ENCODE measurements around the gene SLC1A5. TPM values are rescaled to one million over a fixed set of nuclear protein-coding genes. Genes with fewer than 3 reads are reported as not detected.
"Not testable (repeated sequence)": the region's sequence is repeated elsewhere in the genome, so short reads cannot be mapped to it uniquely, and the experiment has no call there.

The SLC1A5 gene
- total and polyA plus RNA-seq, 2 donors (not counting 1 experiment from before 2014, with no cell fraction given): 107 to 281 TPM

DNA sequence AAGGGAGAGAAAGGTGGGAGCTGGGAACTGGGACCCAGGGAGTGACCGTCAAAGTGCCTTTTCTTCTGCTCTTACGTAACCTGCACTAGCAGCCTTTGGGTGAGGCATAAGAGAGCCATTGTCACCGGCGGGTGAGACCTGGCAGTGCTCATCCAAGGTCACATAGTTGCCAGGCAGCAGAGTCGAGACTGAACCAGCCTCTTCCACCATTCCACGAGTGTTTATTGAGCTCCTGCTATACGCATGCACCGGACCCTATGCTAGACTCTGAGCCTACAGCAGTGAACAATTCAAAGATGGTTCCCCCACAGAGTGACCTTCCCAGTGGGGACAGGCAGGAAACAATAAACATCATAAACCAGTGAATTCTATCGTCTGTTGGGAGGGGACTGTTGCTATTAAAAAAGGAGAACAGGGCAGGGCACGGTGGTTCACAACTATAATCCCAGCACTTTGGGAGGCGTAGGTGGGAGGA lies 23.5 kb downstream of the SLC1A5 start:
- Histone ChIP-seq H4K20me1 (ENCODE audit: control insufficient read depth, extremely low read depth, insufficient read depth, low read length) (no peaks in the 10 kb centered on the region), H3K27ac (ENCODE audit: insufficient read depth, low read length) (no peak overlapping the region), H3K79me2 (ENCODE audit: control insufficient read depth, insufficient read depth, low read length) (no peaks in the 10 kb centered on the region), H3K4me2 (ENCODE audit: extremely low read depth, insufficient read depth, low read length) (no peak overlapping the region), H3K9ac (ENCODE audit: insufficient read depth, low read length) (no peak overlapping the region), H3K4me1 (ENCODE audit: control insufficient read depth, extremely low read depth, insufficient read depth, low read length) (peaks cover 6% of the 10 kb centered on the region), H3K36me3 (ENCODE audit: control insufficient read depth, insufficient read depth, low read length) (no peaks in the 10 kb centered on the region), H3K4me3 (replicated peaks in 1 of 4; ENCODE audit: control extremely low read depth in 1 of 4, insufficient read depth in 1 of 4, low read depth in 3 of 4, low read length in 4 of 4) (no peak overlapping the region), H2AFZ (ENCODE audit: low read length) (no peak overlapping the region), H3K27me3 (ENCODE audit: control insufficient read depth, insufficient read depth, low read length) (no peaks in the 10 kb centered on the region), H3K9me3 (ENCODE audit: control insufficient read depth, insufficient read depth, low read depth, low read length) (no peaks in the 10 kb centered on the region)
- TF ChIP-seq EZH2 (IDR thresholded peaks at IDR 0.05; ENCODE audit: low read length, missing control alignments) (no peak), CTCF (conservative IDR thresholded peaks at IDR 0.05 in 1 of 2, IDR thresholded peaks at IDR 0.05 in 1 of 2; ENCODE audit: low read depth in 1 of 2, low read length in 2 of 2) (no peak)
- no peak for DNase-seq (ENCODE audit: low read depth in 2 of 2)

GRCh38 chr19:46762245-46762890 lies 26.0 kb downstream of the SLC1A5 start:
- peaks cover 2% of the 10 kb centered on the region for H3K36me3 ChIP-seq (ENCODE audit: control insufficient read depth, insufficient read depth, low read length)
- no peak overlapping the region for H2AFZ ChIP-seq (ENCODE audit: low read length)
- DNase-seq (ENCODE audit: low read depth in 2 of 2): no peak
- H4K20me1 ChIP-seq (ENCODE audit: control insufficient read depth, extremely low read depth, insufficient read depth, low read length): no peaks in the 10 kb centered on the region
- no peak overlapping the region for H3K4me2 ChIP-seq (ENCODE audit: extremely low read depth, insufficient read depth, low read length)
- no peak overlapping the region for H3K9ac ChIP-seq (ENCODE audit: insufficient read depth, low read length)
- no peaks in the 10 kb centered on the region for H3K27me3 ChIP-seq (ENCODE audit: control insufficient read depth, insufficient read depth, low read length)
- no peak overlapping the region for H3K4me3 ChIP-seq (replicated peaks in 1 of 4; ENCODE audit: control extremely low read depth in 1 of 4, insufficient read depth in 1 of 4, low read depth in 3 of 4, low read length in 4 of 4)
- peaks cover 11% of the 10 kb centered on the region for H3K4me1 ChIP-seq (ENCODE audit: control insufficient read depth, extremely low read depth, insufficient read depth, low read length)
- H3K9me3 ChIP-seq (ENCODE audit: control insufficient read depth, insufficient read depth, low read depth, low read length): no peaks in the 10 kb centered on the region
- TF ChIP-seq CTCF (conservative IDR thresholded peaks at IDR 0.05 in 1 of 2, IDR thresholded peaks at IDR 0.05 in 1 of 2; ENCODE audit: low read depth in 1 of 2, low read length in 2 of 2) (no peak), EZH2 (IDR thresholded peaks at IDR 0.05; ENCODE audit: low read length, missing control alignments) (no peak)
- no peak overlapping the region for H3K27ac ChIP-seq (ENCODE audit: insufficient read depth, low read length)
- no peaks in the 10 kb centered on the region for H3K79me2 ChIP-seq (ENCODE audit: control insufficient read depth, insufficient read depth, low read length)

DNA sequence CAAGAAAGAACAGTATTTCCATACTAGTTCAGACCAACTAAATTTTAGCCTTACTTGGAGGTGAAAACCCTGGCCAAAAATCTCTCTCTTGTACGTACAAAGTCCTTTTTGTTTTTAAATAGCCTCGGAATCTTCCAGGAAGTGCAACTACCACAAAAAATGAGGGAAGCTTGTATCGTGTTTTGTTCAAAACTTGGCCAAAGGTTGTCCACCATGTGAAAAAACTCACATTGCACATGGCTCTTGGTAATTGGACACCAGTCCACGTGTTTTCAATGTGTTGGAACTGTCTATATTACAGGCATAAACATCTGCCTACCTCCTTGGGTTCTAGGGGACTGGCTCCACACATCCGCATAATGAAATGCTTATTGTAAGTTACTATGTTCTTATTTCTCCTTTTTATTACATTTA lies 27.0 kb downstream of the SLC1A5 start:
- no peaks in the 10 kb centered on the region for H3K79me2 ChIP-seq (ENCODE audit: control insufficient read depth, insufficient read depth, low read length)
- H3K4me1 ChIP-seq (ENCODE audit: control insufficient read depth, extremely low read depth, insufficient read depth, low read length): peaks cover 11% of the 10 kb centered on the region
- no peaks in the 10 kb centered on the region for H3K27me3 ChIP-seq (ENCODE audit: control insufficient read depth, insufficient read depth, low read length)
- H3K4me3 ChIP-seq (replicated peaks in 1 of 4; ENCODE audit: control extremely low read depth in 1 of 4, insufficient read depth in 1 of 4, low read depth in 3 of 4, low read length in 4 of 4): no peak overlapping the region
- H4K20me1 ChIP-seq (ENCODE audit: control insufficient read depth, extremely low read depth, insufficient read depth, low read length): no peaks in the 10 kb centered on the region
- H3K9ac ChIP-seq (ENCODE audit: insufficient read depth, low read length): no peak overlapping the region
- H3K9me3 ChIP-seq (ENCODE audit: control insufficient read depth, insufficient read depth, low read depth, low read length): no peaks in the 10 kb centered on the region
- H3K4me2 ChIP-seq (ENCODE audit: extremely low read depth, insufficient read depth, low read length): no peak overlapping the region
- no peak overlapping the region for H3K27ac ChIP-seq (ENCODE audit: insufficient read depth, low read length)
- DNase-seq (ENCODE audit: low read depth in 2 of 2): peak; percentile 21 to 91
- H3K36me3 ChIP-seq (ENCODE audit: control insufficient read depth, insufficient read depth, low read length): peaks cover 3% of the 10 kb centered on the region
- TF ChIP-seq EZH2 (IDR thresholded peaks at IDR 0.05; ENCODE audit: low read length, missing control alignments) (no peak), CTCF (conservative IDR thresholded peaks at IDR 0.05 in 1 of 2, IDR thresholded peaks at IDR 0.05 in 1 of 2; ENCODE audit: low read depth in 1 of 2, low read length in 2 of 2) (no peak)
- H2AFZ ChIP-seq (ENCODE audit: low read length): no peak overlapping the region

- not testable (repeated sequence) for H3K9ac ChIP-seq (ENCODE audit: insufficient read depth, low read length); H3K4me2 ChIP-seq (ENCODE audit: extremely low read depth, insufficient read depth, low read length); H3K9me3 ChIP-seq (ENCODE audit: control insufficient read depth, insufficient read depth, low read depth, low read length); H3K79me2 ChIP-seq (ENCODE audit: control insufficient read depth, insufficient read depth, low read length); H3K27me3 ChIP-seq (ENCODE audit: control insufficient read depth, insufficient read depth, low read length); H4K20me1 ChIP-seq (ENCODE audit: control insufficient read depth, extremely low read depth, insufficient read depth, low read length); H3K36me3 ChIP-seq (ENCODE audit: control insufficient read depth, insufficient read depth, low read length); H2AFZ ChIP-seq (ENCODE audit: low read length); H3K4me3 ChIP-seq (replicated peaks in 1 of 4; ENCODE audit: control extremely low read depth in 1 of 4, insufficient read depth in 1 of 4, low read depth in 3 of 4, low read length in 4 of 4)
- Histone ChIP-seq H3K4me1 (ENCODE audit: control insufficient read depth, extremely low read depth, insufficient read depth, low read length) (peaks cover 11% of the 10 kb centered on the region), H3K27ac (ENCODE audit: insufficient read depth, low read length) (peak overlapping the region; percentile 68)
- peak in 1 of 2 donors; percentile 53 for DNase-seq (ENCODE audit: low read depth in 2 of 2)
Observed at GRCh38 chr19:46760897-46761296, 27.5 kb downstream of the SLC1A5 start.
